Stimulated activated CD8-positive, alpha-beta memory T cell treated with anti-CD3 and anti-CD28 coated beads, Interleukin-15, amount 100 ng/mL, for 24 hours (primary cell): ENCODE data around the gene TMEM100.

Experiments
- DNase-seq: peaks from one replicate; pipeline ENCODE4 v3.0.0-alpha.2; 2020; ENCODE audit warnings: low read depth

Gene TMEM100

DNA sequence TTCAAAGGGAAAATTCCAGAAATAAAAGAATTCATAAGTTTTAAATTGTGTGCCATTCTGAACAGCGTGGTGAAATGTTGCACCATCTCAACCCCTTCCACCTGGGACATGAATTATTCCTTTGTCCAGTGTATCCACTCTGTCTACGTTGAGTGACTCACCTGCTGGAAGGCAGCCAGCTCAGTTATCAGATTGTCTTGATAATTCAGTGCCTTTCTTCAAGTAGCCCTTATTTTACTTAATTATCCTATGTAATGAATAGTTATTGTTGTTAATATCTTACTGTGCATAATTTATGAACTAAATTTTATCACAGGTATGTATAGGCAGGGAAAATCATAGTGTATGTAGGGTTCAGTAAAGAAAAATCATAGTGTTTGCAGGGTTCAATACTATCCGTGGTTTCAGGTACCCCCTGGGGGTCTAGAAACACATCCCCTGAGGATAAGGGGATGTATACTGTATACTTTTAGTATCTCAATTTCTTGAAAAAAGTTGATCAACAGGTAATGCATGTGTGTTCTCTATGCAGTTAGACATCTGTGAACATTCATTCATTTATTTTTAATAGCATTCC is 20.5 kb upstream of the TMEM100 start:
- DNase-seq = no peak

- DNase-seq = no peak
Measured at GRCh38 chr17:55742272-55743102, 19.8 kb upstream of the TMEM100 start.

DNA sequence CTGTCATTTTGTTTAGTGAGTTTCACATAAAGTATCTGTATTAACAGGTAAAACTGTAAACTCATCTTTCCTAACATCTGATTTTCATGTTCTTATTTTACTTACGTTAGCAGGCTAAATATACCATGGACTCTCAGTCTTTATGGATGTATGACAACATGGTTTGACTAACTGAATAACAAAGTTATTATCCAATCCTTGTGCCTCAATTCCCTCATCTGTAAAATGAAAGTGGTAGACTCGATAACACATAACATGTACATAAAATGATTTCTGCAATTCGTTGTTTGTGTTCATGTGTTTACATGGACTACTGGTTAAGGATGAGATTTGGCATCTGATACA is 18.7 kb upstream of the TMEM100 start:
- no peak for DNase-seq

- DNase-seq = no peak
Measured at GRCh38 chr17:55740511-55741355, 18.1 kb upstream of the TMEM100 start.

GRCh38 chr17:55737976-55738501 is 15.4 kb upstream of the TMEM100 start:
- no peak for DNase-seq

DNA sequence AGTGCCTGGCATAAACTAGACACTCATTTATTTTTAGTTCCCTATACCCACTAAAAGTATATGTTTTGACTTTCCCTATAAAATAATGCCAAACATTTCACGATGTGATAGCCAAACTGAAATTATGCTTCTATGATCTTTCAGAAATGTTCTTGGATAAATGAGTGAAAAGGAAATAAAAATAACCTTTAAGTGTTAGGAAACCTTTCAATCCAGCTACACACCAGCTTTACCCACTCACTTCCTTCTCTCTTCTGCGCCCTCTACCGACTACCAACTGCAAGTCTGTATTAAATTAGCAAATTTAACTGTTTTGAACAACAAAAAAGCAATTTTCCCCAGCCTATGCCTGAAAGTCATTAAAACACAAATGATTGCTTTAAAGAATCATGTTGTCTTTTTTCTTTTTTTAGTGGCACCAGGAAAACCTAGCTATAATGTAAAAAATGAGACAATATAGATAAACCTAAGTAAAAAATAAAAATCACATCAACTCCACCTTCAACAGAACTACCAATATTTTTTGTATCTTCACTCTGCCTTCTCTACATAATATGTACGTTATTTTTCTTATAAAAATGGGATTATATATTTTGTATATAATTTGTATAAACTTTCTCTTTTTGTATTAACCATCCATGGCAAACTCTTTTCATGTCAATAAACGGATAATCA is 13.2 kb upstream of the TMEM100 start:
- DNase-seq = no peak

GRCh38 chr17:55734128-55734781 is 11.6 kb upstream of the TMEM100 start:
- DNase-seq = no peak

DNA sequence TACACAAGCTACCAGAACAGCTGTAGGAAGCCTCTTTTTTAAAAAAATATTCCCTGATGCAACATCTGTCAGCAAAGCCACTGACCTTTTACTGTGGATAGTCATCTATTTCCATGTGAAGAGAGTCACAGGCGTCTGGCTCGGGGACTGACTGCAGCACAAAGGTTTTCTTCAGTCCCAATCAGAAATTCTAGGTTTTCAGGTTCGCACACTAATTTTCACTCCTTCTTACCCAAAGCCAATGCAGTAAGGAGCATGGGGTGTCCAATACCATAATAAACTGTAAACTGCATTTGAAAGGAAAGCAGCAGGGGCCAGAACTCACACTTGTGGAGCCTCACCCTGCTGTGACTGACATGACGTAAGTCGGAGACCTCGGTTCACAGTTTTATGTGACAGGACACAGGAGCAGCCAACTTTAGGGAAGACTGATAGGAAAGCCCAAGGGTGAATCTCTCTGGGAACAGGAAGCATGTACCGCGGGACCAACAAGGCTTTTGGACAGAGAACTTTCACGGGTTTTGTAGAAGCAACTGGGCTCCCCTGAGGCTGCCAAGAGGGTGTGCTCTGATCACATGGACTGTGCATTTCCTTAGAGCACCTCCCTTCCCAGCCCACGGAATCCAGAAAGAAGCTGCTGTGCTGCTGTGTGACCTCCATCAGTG is 9.1 kb upstream of the TMEM100 start:
- DNase-seq = no peak

DNA sequence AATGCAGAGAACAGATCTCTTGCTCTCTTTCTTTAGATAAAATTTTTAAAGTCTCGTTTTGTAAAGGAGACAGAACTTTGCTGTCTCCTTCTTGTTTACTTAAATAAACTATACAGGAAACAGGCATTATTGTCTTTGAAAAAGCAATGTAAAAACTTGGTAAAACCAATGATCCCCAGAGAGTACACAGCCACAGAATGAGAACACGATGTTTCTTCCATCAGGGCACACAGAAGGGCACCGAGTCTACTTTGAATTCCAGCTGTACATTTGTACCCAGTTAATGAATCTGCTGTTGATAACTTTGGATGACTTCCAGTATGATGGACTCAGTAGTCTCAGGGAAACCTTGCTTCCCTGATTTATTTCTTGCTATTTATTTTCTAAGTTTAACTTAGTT is 8.1 kb upstream of the TMEM100 start:
- no peak for DNase-seq

GRCh38 chr17:55730380-55730779 is 7.7 kb upstream of the TMEM100 start:
- no peak for DNase-seq

DNA sequence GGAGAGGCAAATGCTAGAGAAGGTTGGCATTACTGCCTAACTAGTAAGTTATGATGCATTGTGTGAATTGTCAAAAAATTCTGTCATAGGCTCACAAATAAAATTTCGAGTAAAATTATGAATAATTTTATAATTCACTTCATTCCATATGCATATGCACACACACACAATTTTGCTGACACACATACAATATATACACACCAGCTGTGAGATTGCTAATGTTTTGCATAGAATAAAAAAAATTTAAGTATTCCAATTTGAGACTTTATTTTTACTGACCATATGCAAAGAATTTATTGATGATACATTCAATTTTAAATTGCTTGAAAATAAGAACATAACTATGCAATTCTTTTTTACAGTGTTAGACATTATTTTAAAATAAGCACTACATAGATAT is 6.8 kb upstream of the TMEM100 start:
- no peak for DNase-seq

DNA sequence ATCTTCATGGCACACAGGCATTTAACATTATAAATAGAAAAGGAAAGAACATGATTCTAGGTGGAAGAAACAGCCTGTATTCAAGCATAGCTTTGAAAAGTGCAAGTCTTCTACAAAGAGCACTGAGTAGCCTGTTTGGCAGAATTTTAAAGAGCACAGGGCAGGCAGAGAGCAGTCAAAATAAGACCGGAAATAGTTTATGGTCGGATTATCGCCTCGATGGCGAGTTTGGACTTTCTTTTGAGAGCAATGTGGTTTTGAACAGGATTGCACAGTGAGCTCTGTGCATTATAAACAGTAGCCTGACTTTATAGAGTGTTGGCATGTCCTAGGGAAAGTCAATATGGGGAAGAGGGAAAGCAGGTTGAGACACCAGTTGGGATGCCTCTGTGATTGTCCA is 6.2 kb upstream of the TMEM100 start:
- no peak for DNase-seq

GRCh38 chr17:55728361-55728760 is 5.7 kb upstream of the TMEM100 start:
- DNase-seq = no peak

DNA sequence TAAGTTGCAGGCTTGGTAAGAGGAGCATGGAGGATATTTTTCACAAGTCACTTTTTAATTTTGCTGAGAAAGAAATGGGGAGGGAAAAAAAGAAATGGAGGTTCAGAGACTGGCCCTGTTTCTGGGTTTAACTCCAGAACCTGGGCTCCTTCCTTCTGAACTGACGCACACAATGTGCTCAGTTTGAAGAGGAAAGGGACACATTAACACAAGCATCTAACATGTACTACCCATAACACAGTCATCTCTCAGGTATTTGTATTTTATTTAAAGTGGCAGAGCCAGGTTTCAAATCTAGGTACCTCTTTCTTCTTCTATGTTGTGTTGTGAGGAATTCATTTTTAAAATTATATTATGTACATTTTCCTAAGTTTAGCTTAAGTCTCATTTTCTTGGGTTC is 5.3 kb upstream of the TMEM100 start:
- no peak for DNase-seq

DNA sequence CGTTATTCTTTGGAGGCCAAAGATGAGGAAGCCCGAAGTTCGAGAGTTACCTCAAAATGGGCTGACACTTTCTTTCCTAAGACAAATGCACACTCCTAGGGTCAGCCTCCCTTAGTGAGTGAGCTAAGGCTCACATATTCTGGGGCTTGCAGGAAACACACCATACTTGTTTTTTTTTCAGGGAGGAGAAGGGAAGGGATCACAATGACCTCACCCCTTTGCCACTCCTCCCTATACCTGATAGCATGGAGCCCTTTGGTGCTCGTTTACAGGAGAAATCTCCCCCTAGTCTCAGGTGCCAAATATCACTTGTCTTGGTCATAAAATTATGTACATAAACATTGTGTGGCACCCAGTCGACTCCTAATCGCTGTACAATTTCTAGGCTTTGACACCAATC is 4.6 kb upstream of the TMEM100 start:
- DNase-seq = no peak

GRCh38 chr17:55726440-55726839 is 3.8 kb upstream of the TMEM100 start:
- DNase-seq = no peak

DNA sequence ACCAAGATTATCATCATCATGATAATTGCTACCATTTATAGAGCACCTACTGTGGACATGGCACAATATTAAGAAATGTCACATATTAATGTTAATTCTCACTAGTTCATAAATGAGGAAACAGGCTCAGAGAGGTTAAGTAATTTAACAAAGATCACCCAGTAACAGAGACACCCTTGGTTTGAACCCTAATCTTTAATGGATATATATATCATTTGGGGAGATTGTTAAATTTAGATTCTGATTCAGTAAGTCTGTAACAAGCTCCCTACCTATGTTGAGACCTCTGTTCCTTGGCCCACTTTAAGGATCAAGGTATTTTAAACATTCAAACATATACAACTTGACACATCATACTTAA is 804 bp upstream of the TMEM100 start:
- DNase-seq = no peak

DNA sequence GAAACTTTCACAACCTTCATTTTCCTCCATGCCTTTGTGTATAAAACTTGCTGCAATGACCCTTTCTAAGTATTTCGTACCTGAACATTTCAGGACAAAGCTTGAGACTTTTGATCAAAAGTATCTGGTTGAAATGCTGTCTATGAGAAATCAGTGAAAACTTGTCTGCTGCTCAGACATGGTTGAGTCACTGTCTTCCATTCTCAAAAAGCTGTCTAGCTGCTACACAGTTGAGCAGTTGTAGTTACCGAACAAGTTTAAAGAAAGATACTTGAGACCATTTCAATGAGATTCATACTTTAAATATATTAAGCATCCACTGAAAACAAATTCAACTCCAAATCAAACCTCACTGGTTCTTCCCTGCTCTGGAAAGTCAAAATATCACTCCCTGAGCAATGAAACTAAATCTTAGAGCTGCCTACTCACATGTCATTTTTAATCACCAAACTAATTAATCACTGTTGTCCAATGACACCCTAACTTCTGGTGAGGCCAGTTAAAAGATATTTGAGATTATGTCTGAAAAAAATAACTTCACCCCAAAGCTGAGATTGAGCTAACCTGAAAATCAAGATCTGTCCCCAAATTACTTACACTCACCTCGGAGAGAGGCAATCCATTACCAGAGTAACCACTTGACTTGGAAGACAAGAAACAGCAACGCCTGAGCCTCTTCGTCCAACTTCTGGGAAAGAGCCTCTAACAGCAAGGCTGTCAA is 488 bp downstream of the TMEM100 start:
- no peak for DNase-seq

DNA sequence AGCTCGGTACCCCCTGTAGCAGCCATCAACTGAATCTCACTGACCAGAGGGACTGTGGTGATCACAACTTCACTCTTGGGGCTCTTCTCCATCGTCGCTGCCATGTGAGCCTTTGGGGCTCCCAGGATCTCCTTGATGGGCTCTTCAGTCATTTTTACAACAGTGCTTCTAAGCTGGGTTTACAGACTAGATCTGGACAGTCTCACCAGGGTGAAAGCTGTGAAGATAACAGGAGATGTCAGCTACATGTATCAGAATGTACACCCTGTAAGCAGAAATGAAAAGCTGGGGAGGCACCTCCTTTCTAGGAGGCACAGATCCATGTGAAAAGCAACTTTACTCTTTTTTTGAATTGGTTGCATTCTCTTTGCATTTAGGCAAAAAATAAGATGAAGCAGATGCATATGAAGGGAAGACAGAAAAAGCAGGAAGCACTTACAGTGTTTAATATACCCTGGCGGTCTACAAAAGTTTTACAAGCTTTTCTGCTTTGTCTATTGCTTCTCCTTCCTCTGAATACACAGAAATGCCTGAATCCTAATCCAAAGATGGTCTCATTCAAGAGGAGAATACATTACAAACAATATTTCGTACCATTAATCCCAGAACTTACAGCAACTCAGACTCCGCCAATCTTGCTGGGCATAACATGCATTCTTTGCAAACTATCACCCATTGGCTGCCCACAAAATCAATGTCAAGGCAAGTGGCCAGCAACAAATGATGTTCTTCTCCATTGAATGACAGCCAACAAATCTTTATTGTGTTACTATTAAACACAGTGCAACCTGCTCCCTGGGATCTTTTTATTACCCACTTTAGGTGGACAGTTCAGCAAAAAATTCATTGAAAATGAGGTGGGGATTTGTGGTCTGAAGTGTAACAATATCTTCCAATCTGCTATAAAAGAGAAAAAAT is 1.5 kb downstream of the TMEM100 start:
- no peak for DNase-seq
